ENCODE measurements around the gene PADI4. TPM values are rescaled to one million over a fixed set of nuclear protein-coding genes. Genes with fewer than 3 reads are reported as not detected.

Gene PADI4
- total RNA-seq, 4 donors from 2014 or later = 0.56 to 16.1 (median 2.2) TPM

GRCh38 chr1:17292299-17293160 is 15.5 kb upstream of the PADI4 start:
- TF ChIP-seq, protein P1, sequence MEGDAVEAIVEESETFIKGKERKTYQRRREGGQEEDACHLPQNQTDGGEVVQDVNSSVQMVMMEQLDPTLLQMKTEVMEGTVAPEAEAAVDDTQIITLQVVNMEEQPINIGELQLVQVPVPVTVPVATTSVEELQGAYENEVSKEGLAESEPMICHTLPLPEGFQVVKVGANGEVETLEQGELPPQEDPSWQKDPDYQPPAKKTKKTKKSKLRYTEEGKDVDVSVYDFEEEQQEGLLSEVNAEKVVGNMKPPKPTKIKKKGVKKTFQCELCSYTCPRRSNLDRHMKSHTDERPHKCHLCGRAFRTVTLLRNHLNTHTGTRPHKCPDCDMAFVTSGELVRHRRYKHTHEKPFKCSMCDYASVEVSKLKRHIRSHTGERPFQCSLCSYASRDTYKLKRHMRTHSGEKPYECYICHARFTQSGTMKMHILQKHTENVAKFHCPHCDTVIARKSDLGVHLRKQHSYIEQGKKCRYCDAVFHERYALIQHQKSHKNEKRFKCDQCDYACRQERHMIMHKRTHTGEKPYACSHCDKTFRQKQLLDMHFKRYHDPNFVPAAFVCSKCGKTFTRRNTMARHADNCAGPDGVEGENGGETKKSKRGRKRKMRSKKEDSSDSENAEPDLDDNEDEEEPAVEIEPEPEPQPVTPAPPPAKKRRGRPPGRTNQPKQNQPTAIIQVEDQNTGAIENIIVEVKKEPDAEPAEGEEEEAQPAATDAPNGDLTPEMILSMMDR (IDR thresholded peaks at IDR 0.05) = no peak
- no peak for ATAC-seq (ENCODE audit: low FRiP score)
- DNase-seq (ENCODE audit: low spot score) = no peak

DNA sequence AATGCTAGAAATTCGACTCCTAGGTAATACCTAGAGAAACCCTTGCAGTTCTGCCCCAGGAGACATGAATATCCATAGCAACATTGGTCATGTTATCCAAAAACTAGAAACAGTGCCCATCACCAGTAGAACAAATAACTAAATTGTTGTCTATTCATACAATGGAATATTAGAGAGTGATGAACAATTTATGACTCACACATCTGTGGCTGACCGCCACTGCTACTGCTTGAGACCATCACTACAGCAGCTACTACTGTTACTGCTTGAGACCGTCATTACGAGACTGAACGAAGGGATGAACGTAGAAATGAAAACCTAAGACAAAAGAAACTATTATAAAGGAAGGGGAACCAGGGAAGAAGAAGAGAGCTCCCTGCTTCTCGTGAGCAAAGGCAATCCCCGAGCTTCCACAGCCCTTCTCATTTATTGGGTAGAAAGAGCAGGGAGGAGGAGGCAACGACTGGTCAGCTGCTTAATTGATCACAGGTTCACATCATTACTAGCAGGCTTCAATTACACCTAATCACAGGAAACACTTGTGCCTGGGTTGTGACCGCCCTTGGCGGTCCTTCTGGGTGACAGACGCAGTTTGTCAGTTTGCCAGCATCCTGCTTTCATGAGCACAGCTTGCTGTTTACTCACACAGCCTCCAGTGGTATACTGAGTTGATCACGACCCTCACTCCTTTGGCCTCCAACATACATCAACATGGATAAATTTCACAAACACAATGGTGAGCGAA is 14.1 kb upstream of the PADI4 start:
- ATAC-seq (ENCODE audit: low FRiP score) = no peak
- TF ChIP-seq, protein P1 (IDR thresholded peaks at IDR 0.05) = no peak
- DNase-seq (ENCODE audit: low spot score) = no peak

DNA sequence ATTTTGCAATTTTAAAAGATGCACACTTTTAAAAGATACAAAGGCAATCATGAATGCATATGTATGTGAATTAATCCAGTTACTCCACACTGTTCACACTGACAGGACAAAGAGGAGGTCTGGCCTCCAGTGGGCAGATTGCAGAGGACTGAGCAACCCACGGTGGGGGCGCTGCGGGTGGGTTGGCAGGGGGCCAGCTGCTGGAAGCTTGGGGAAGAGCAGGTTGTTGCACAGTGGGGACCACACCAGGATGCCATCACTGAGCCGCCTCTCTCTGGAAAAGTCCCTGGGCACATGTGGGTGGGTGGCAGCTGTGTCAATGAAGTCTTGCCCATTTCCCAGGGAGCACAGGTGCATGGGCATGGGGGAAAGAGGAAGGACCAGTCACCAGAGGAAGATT is 12.7 kb upstream of the PADI4 start:
- ATAC-seq (ENCODE audit: low FRiP score) (no peak), DNase-seq (ENCODE audit: low spot score) (no peak)
- TF ChIP-seq, protein P1 (IDR thresholded peaks at IDR 0.05) = no peak

DNA sequence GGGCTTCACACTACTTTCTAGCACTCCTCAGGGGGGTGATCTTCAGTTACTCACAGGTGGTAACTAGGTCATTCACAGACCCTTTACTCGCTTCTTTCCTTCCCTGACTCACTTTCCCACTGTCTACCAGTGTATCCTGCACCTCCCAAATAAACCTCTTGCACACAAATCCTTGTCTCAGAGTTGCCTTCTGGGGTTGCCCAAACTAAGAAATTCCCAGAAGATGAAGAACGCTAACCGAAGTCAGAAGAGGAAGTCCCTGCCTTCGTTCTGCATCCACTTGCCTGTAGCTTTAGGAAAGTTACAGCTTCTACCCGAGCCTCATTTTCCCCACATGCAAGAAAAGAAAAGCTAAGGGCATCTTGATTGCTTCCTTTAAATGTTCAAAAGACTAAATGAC is 11.9 kb upstream of the PADI4 start:
- ATAC-seq (ENCODE audit: low FRiP score) (no peak), DNase-seq (ENCODE audit: low spot score) (no peak)
- TF ChIP-seq, protein P1 (IDR thresholded peaks at IDR 0.05) = no peak

GRCh38 chr1:17297991-17298390 is 10.0 kb upstream of the PADI4 start:
- DNase-seq (ENCODE audit: low spot score) (no peak), ATAC-seq (ENCODE audit: low FRiP score) (no peak)
- TF ChIP-seq, protein P1 (IDR thresholded peaks at IDR 0.05) = no peak

DNA sequence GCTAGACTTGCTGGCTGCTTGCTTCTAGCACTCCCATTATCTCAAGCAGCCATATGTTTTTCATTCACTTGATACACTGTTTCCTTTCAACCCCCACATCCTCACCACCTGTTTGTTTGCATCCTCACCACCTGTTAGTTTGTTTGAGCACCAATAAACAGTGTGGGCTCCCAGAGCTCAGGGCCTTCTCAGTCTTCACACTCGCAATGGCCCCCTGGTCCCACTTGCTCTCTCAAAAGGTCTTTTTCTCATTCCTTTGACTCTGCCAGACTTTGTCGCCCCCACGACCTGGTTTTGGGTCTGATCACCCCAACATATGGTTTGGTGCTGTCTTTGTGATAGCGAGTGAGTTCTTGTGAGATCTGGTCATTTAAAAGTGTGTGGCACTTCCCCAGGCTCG is 6.2 kb upstream of the PADI4 start:
- ATAC-seq (ENCODE audit: low FRiP score) = no peak
- no peak for DNase-seq (ENCODE audit: low spot score)
- TF ChIP-seq, protein P1 (IDR thresholded peaks at IDR 0.05) = no peak
